Upper lobe of left lung (tissue), 4 donors: ENCODE data around the gene HSP90B1.

Experiments
- CTCF ChIP-seq, 6 experiments: fragments of 450-650 bp in 4 of 6; fragments of 200-600 bp in 2 of 6; sonication (generic) in 2 of 6; IDR thresholded peaks; one replicate each; pipeline ENCODE4 v1.5.1; 2016 to 2019; ENCODE audit warnings: antibody characterized with exemption in 6 of 6
- POLR2A ChIP-seq, 4 donors: fragments of 450-650 bp; IDR thresholded peaks; one replicate each; pipeline ENCODE4 v1.5.1; 2016 to 2017; ENCODE audit warnings: antibody characterized with exemption in 4 of 4, mild to moderate bottlenecking in 2 of 4

- TF ChIP-seq POLR2A (IDR thresholded peaks at IDR 0.05) (no peak), CTCF (IDR thresholded peaks at IDR 0.05) (no peak)
These were observed 28.4 kb downstream of the HSP90B1 start for GRCh38 chr12:103958621-103959020.
